ENCODE measurements around the gene FNBP1L.

- TF ChIP-seq CTCF (IDR thresholded peaks at IDR 0.05) (no peak), POLR2A (IDR thresholded peaks at IDR 0.05) (no peak)
These were observed 9.2 kb upstream of the FNBP1L start for GRCh38 chr1:93438716-93439115.
